Measurements from ENCODE around the gene RSAD2. TPM values are rescaled to one million over a fixed set of nuclear protein-coding genes. Genes with fewer than 3 reads are reported as not detected.

RSAD2 gene
- polyA plus RNA-seq, 1 donor from 2014 or later: 1.2 TPM

GRCh38 chr2:6928452-6928851 is 50.9 kb downstream of the RSAD2 start:
- Histone ChIP-seq H3K27me3 (ENCODE audit: insufficient read depth, low read depth, low read length) (no peaks in the 10 kb centered on the region), H3K79me2 (replicated peaks; ENCODE audit: insufficient read depth, low read length) (peaks cover 48% of the 10 kb centered on the region), H4K20me1 (ENCODE audit: insufficient read depth) (no peaks in the 10 kb centered on the region), H3K4me3 (ENCODE audit: low read length) (no peak overlapping the region), H3K9me3 (ENCODE audit: low read length) (no peaks in the 10 kb centered on the region), H3K9me2 (ENCODE audit: insufficient read depth, low read length) (no peaks in the 10 kb centered on the region), H2AFZ (ENCODE audit: low read depth, low read length) (no peak overlapping the region), H3K4me2 (ENCODE audit: low read length) (no peak overlapping the region), H3K36me3 (ENCODE audit: insufficient read depth, low read length) (no peaks in the 10 kb centered on the region), H3K9ac (ENCODE audit: low read length) (no peak overlapping the region), H3F3A (ENCODE audit: insufficient read depth, low read length, poor library complexity, severe bottlenecking) (no peaks in the 10 kb centered on the region), H3K27ac (ENCODE audit: low read length) (no peak overlapping the region)
- no peak for TF ChIP-seq REST (IDR thresholded peaks at IDR 0.05; ENCODE audit: borderline replicate concordance)
- TF ChIP-seq EZH2 (IDR thresholded peaks at IDR 0.05; ENCODE audit: borderline replicate concordance, insufficient read depth, low read length, poor library complexity, severe bottlenecking): no peak
- TF ChIP-seq TAF1 (IDR thresholded peaks at IDR 0.05; ENCODE audit: low read depth): no peak
- no peak for TF ChIP-seq MXI1 (conservative IDR thresholded peaks at IDR 0.05; ENCODE audit: poor library complexity, severe bottlenecking)
- TF ChIP-seq, protein P1, sequence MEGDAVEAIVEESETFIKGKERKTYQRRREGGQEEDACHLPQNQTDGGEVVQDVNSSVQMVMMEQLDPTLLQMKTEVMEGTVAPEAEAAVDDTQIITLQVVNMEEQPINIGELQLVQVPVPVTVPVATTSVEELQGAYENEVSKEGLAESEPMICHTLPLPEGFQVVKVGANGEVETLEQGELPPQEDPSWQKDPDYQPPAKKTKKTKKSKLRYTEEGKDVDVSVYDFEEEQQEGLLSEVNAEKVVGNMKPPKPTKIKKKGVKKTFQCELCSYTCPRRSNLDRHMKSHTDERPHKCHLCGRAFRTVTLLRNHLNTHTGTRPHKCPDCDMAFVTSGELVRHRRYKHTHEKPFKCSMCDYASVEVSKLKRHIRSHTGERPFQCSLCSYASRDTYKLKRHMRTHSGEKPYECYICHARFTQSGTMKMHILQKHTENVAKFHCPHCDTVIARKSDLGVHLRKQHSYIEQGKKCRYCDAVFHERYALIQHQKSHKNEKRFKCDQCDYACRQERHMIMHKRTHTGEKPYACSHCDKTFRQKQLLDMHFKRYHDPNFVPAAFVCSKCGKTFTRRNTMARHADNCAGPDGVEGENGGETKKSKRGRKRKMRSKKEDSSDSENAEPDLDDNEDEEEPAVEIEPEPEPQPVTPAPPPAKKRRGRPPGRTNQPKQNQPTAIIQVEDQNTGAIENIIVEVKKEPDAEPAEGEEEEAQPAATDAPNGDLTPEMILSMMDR (IDR thresholded peaks at IDR 0.05; ENCODE audit: poor library complexity, severe bottlenecking): no peak
- TF ChIP-seq POLR2AphosphoS5 (IDR thresholded peaks at IDR 0.05): no peak
- TF ChIP-seq RAD21 (conservative IDR thresholded peaks at IDR 0.05): no peak
- TF ChIP-seq SMC3 (conservative IDR thresholded peaks at IDR 0.05; ENCODE audit: poor library complexity): no peak
- no peak for TF ChIP-seq EP300 (conservative IDR thresholded peaks at IDR 0.05; ENCODE audit: poor library complexity, severe bottlenecking)

DNA sequence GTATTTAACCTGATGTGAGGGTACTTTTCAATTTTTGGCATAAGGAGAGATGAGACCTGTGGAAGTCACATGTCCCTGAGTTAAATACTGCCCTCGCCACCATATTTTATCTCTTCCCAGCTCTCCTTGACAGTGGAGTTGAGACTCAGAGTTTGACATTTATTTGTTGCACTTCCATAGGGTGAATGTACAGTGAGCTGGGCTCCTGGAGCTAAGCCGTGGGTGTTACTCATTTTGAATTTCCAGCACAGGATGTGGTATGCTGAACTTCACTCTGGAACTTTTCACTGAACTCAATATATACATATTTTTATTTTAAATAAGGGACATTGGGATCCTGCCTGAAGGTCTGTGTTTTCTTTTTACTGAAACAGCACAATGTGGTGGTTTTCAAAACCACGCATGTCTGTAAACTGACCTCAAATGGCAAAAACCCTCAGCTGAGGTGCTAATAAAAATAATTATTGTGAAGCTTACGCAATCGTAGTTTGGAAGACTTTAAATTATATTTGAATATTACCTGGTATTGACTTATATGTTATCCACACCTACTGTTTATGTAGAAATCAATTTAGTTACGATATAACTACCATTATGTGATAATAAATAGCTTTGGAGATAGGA is 51.7 kb downstream of the RSAD2 start:
- Histone ChIP-seq H3K79me2 (replicated peaks; ENCODE audit: insufficient read depth, low read length) (peaks cover 49% of the 10 kb centered on the region), H3K4me2 (ENCODE audit: low read length) (no peak overlapping the region), H3K27me3 (ENCODE audit: insufficient read depth, low read depth, low read length) (no peaks in the 10 kb centered on the region), H3K9me2 (ENCODE audit: insufficient read depth, low read length) (no peaks in the 10 kb centered on the region), H3K9me3 (ENCODE audit: low read length) (no peaks in the 10 kb centered on the region), H3K36me3 (ENCODE audit: insufficient read depth, low read length) (no peaks in the 10 kb centered on the region), H3K4me3 (ENCODE audit: low read length) (no peak overlapping the region), H2AFZ (ENCODE audit: low read depth, low read length) (no peak overlapping the region), H3F3A (ENCODE audit: insufficient read depth, low read length, poor library complexity, severe bottlenecking) (no peaks in the 10 kb centered on the region), H3K27ac (ENCODE audit: low read length) (no peak overlapping the region), H3K9ac (ENCODE audit: low read length) (no peak overlapping the region), H4K20me1 (ENCODE audit: insufficient read depth) (no peaks in the 10 kb centered on the region)
- TF ChIP-seq MXI1 (conservative IDR thresholded peaks at IDR 0.05; ENCODE audit: poor library complexity, severe bottlenecking) (no peak), EZH2 (IDR thresholded peaks at IDR 0.05; ENCODE audit: borderline replicate concordance, insufficient read depth, low read length, poor library complexity, severe bottlenecking) (no peak), TAF1 (IDR thresholded peaks at IDR 0.05; ENCODE audit: low read depth) (no peak), EP300 (conservative IDR thresholded peaks at IDR 0.05; ENCODE audit: poor library complexity, severe bottlenecking) (no peak), RAD21 (conservative IDR thresholded peaks at IDR 0.05) (no peak), POLR2AphosphoS5 (IDR thresholded peaks at IDR 0.05) (no peak), SMC3 (conservative IDR thresholded peaks at IDR 0.05; ENCODE audit: poor library complexity) (no peak), REST (IDR thresholded peaks at IDR 0.05; ENCODE audit: borderline replicate concordance) (no peak)
- TF ChIP-seq, protein P1 (IDR thresholded peaks at IDR 0.05; ENCODE audit: poor library complexity, severe bottlenecking): no peak

Data from neural cell (in vitro differentiated cells).